ENCODE data around the gene MAML2.

DNA sequence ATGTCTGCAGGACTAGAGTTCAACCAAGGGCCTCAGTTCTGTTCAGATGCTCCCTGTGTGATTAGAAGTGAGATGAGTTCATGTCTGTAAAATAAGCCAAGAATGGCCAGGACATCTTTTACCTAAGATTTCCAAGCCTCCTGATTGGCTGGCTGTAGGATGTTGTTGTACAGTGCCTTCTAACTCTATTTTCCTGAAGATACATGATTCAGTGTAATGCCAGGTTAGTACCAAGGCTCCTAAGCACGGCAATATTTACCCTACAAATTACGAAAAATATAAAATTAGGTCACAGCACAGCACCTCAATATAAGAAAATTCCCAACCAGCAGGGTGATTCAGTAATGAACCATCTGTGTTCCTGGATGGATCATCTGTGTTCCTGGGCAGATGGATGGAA is 279.1 kb downstream of the MAML2 start:
- no peak for TF ChIP-seq EZH2 (IDR thresholded peaks at IDR 0.05; ENCODE audit: low read depth, unreplicated experiment)
- TF ChIP-seq, protein P1, sequence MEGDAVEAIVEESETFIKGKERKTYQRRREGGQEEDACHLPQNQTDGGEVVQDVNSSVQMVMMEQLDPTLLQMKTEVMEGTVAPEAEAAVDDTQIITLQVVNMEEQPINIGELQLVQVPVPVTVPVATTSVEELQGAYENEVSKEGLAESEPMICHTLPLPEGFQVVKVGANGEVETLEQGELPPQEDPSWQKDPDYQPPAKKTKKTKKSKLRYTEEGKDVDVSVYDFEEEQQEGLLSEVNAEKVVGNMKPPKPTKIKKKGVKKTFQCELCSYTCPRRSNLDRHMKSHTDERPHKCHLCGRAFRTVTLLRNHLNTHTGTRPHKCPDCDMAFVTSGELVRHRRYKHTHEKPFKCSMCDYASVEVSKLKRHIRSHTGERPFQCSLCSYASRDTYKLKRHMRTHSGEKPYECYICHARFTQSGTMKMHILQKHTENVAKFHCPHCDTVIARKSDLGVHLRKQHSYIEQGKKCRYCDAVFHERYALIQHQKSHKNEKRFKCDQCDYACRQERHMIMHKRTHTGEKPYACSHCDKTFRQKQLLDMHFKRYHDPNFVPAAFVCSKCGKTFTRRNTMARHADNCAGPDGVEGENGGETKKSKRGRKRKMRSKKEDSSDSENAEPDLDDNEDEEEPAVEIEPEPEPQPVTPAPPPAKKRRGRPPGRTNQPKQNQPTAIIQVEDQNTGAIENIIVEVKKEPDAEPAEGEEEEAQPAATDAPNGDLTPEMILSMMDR (conservative IDR thresholded peaks at IDR 0.05; ENCODE audit: low read depth in 2 of 2): no peak
- no peak for TF ChIP-seq EZH2phosphoT487 (IDR thresholded peaks at IDR 0.05; ENCODE audit: unreplicated experiment)
- TF ChIP-seq POLR2AphosphoS5 (IDR thresholded peaks at IDR 0.05; ENCODE audit: low read depth): no peak
- TF ChIP-seq, protein P2, sequence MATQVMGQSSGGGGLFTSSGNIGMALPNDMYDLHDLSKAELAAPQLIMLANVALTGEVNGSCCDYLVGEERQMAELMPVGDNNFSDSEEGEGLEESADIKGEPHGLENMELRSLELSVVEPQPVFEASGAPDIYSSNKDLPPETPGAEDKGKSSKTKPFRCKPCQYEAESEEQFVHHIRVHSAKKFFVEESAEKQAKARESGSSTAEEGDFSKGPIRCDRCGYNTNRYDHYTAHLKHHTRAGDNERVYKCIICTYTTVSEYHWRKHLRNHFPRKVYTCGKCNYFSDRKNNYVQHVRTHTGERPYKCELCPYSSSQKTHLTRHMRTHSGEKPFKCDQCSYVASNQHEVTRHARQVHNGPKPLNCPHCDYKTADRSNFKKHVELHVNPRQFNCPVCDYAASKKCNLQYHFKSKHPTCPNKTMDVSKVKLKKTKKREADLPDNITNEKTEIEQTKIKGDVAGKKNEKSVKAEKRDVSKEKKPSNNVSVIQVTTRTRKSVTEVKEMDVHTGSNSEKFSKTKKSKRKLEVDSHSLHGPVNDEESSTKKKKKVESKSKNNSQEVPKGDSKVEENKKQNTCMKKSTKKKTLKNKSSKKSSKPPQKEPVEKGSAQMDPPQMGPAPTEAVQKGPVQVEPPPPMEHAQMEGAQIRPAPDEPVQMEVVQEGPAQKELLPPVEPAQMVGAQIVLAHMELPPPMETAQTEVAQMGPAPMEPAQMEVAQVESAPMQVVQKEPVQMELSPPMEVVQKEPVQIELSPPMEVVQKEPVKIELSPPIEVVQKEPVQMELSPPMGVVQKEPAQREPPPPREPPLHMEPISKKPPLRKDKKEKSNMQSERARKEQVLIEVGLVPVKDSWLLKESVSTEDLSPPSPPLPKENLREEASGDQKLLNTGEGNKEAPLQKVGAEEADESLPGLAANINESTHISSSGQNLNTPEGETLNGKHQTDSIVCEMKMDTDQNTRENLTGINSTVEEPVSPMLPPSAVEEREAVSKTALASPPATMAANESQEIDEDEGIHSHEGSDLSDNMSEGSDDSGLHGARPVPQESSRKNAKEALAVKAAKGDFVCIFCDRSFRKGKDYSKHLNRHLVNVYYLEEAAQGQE (IDR thresholded peaks at IDR 0.05; ENCODE audit: unreplicated experiment): no peak
- TF ChIP-seq ZNF331 (CRISPR knock-in tag; IDR thresholded peaks at IDR 0.05; ENCODE audit: low read depth): no peak
- TF ChIP-seq, protein P3, sequence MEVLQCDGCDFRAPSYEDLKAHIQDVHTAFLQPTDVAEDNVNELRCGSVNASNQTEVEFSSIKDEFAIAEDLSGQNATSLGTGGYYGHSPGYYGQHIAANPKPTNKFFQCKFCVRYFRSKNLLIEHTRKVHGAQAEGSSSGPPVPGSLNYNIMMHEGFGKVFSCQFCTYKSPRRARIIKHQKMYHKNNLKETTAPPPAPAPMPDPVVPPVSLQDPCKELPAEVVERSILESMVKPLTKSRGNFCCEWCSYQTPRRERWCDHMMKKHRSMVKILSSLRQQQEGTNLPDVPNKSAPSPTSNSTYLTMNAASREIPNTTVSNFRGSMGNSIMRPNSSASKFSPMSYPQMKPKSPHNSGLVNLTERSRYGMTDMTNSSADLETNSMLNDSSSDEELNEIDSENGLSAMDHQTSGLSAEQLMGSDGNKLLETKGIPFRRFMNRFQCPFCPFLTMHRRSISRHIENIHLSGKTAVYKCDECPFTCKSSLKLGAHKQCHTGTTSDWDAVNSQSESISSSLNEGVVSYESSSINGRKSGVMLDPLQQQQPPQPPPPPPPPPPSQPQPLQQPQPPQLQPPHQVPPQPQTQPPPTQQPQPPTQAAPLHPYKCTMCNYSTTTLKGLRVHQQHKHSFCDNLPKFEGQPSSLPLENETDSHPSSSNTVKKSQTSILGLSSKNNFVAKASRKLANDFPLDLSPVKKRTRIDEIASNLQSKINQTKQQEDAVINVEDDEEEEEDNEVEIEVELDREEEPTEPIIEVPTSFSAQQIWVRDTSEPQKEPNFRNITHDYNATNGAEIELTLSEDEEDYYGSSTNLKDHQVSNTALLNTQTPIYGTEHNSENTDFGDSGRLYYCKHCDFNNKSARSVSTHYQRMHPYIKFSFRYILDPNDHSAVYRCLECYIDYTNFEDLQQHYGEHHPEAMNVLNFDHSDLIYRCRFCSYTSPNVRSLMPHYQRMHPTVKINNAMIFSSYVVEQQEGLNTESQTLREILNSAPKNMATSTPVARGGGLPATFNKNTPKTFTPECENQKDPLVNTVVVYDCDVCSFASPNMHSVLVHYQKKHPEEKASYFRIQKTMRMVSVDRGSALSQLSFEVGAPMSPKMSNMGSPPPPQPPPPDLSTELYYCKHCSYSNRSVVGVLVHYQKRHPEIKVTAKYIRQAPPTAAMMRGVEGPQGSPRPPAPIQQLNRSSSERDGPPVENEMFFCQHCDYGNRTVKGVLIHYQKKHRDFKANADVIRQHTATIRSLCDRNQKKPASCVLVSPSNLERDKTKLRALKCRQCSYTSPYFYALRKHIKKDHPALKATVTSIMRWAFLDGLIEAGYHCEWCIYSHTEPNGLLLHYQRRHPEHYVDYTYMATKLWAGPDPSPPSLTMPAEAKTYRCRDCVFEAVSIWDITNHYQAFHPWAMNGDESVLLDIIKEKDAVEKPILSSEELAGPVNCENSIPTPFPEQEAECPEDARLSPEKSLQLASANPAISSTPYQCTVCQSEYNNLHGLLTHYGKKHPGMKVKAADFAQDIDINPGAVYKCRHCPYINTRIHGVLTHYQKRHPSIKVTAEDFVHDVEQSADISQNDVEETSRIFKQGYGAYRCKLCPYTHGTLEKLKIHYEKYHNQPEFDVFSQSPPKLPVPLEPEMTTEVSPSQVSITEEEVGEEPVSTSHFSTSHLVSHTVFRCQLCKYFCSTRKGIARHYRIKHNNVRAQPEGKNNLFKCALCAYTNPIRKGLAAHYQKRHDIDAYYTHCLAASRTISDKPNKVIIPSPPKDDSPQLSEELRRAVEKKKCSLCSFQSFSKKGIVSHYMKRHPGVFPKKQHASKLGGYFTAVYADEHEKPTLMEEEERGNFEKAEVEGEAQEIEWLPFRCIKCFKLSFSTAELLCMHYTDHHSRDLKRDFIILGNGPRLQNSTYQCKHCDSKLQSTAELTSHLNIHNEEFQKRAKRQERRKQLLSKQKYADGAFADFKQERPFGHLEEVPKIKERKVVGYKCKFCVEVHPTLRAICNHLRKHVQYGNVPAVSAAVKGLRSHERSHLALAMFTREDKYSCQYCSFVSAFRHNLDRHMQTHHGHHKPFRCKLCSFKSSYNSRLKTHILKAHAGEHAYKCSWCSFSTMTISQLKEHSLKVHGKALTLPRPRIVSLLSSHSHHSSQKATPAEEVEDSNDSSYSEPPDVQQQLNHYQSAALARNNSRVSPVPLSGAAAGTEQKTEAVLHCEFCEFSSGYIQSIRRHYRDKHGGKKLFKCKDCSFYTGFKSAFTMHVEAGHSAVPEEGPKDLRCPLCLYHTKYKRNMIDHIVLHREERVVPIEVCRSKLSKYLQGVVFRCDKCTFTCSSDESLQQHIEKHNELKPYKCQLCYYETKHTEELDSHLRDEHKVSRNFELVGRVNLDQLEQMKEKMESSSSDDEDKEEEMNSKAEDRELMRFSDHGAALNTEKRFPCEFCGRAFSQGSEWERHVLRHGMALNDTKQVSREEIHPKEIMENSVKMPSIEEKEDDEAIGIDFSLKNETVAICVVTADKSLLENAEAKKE (CRISPR knock-in tag; IDR thresholded peaks at IDR 0.05): no peak
- no peak for TF ChIP-seq ZNF114 (CRISPR knock-in tag; IDR thresholded peaks at IDR 0.05)
- TF ChIP-seq JUNB (IDR thresholded peaks at IDR 0.05; ENCODE audit: unreplicated experiment): no peak
- TF ChIP-seq STAT1 (IDR thresholded peaks at IDR 0.05; ENCODE audit: unreplicated experiment): no peak
- TF ChIP-seq NANOG (IDR thresholded peaks at IDR 0.05; ENCODE audit: borderline replicate concordance): no peak
- TF ChIP-seq CREB1 (CRISPR knock-in tag; IDR thresholded peaks at IDR 0.05; ENCODE audit: low read depth): no peak

Measured in GM23338 (cell line).